HG03439 (cell line): ENCODE results near the gene NQO2.
"Not testable (repeated sequence)": the region's sequence is repeated elsewhere in the genome, so short reads cannot be mapped to it uniquely, and the experiment has no call there.

Experiments used
- ATAC-seq: cut with Tn5 transposase; IDR thresholded peaks from one replicate; pipeline ENCODE4 v1.9.1; 2021; ENCODE audit warnings: mild to moderate bottlenecking, moderate library complexity; ENCODE audit not compliant: unreplicated experiment

NQO2 gene

DNA sequence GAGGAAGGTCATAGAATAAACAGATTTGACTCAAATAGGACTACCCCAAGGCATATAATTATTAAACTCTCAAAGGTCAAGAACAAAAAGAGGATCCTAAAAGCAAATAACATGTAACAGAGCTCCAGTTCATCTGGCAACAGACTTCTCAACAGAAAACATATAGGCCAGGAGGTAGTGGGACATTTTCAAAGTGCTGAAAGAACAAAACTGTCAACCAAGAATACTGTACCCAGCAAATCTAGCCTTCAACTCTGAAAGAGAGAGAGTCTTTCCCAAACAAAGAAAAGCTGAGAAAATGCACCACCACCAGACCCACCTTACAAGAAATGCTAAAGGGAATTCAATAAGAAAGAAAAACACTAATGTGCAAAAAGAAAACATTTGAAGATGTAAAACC lies 11.9 kb downstream of the NQO2 start:
- ATAC-seq, result no peak

DNA sequence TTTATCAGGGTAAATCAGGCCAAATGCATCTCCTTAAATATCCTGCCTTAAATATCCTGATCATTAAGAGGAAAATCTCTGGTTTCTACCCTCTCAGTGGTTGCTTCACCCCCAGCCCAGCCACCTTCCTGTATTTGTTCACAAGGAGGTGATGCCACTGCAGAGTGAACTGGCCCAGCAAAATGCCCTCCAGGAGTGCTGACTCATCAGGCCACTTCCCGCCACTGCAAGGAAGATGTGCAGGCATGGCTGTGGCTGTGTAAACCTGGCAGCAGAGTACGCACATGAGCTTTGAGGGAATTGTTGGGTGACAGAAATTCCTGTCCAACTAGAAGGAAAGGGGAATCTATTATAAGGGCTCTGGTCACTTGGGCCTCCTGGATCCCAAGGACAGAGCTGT lies 13.8 kb downstream of the NQO2 start:
- no peak for ATAC-seq

- ATAC-seq, result no peak
These were observed 14.4 kb downstream of the NQO2 start for GRCh38 chr6:3013901-3014674.

GRCh38 chr6:3014675-3015066 lies 15.0 kb downstream of the NQO2 start:
- no peak for ATAC-seq

GRCh38 chr6:3015144-3015543 lies 15.4 kb downstream of the NQO2 start:
- ATAC-seq, result no peak

DNA sequence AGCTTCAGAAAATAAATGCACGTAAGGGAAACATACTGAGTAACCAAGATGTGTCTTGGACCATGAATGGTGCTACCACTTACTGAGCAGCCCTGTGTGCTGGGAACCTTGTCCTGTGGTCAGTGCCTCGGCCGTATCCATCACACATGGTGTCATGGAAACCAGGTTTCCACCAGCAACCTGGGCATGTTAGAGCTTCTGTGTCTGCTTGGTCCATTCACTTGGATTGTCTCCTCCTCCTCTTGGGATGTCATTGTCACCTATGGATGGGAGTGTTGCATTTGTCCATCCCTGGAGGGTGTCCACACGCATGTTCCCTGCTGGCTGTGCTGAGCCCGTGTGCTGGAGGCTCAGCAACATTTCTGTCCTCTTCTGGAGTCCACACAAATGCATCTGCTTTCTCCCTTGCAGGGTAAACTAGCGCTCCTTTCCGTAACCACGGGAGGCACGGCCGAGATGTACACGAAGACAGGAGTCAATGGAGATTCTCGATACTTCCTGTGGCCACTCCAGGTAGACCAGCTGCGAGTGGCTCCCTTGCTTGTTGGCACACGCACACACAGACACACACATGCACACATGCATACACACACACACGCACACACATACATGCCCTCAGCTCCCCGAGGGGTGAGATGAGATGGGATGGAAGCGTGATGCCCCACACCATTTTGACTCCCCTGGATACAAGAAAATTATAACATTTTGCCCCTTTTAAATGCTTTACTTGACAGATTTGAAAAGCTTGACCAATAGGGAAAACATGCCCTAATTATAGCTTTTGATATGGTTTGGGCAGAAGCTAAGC lies 17.0 kb downstream of the NQO2 start:
- no peak for ATAC-seq

GRCh38 chr6:3017304-3017703 lies 17.6 kb downstream of the NQO2 start:
- ATAC-seq, result no peak

DNA sequence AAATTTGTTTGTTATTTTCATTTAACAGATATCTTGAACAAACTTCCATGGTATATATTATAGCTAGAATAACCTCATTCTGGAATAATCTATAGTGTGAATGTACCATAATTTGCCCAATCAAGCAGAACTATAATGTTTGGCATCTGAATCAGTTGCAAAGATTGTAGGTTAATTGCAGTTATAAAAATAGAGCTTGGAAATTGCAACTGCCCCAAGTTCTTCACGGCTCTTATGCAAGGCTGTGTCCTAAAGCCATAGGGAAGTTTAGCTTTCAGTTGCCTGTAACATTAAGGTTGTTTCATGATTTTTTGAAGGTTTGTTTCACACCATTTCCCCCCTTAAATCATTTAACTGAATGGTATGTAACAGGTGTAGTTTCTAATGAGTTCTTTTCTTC lies 19.4 kb downstream of the NQO2 start:
- no peak for ATAC-seq

DNA sequence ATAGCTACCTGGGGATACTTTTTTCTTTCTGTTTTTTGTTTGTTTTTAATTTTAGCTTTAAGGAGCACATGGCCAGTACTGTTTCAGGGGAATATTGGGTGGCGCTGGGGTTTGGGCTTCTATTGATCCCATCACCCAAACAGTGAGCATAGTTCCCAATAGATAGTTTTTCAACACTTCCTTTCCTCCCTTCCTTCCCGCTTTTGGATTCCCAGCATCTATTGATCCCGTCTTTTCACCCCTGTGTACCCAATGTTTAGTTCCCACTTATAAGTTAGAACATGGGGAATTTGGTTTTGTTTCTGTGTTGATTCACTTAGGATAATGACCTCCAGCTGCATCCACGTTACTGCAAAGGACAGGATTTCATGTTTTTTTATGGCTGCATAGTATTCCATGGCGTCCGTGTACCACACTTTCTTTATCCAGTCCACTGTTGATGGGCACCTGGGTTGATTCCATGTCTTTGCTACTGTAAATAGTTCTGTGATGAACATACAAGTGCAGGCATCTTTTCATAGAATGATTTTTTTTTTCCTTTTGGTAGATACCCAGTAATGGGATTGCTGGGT lies 20.1 kb downstream of the NQO2 start:
- ATAC-seq, result no peak

- not testable (repeated sequence) for ATAC-seq
These were observed 21.4 kb downstream of the NQO2 start for GRCh38 chr6:3020976-3021598.

GRCh38 chr6:3022765-3023662 lies 23.3 kb downstream of the NQO2 start:
- ATAC-seq, result no peak

DNA sequence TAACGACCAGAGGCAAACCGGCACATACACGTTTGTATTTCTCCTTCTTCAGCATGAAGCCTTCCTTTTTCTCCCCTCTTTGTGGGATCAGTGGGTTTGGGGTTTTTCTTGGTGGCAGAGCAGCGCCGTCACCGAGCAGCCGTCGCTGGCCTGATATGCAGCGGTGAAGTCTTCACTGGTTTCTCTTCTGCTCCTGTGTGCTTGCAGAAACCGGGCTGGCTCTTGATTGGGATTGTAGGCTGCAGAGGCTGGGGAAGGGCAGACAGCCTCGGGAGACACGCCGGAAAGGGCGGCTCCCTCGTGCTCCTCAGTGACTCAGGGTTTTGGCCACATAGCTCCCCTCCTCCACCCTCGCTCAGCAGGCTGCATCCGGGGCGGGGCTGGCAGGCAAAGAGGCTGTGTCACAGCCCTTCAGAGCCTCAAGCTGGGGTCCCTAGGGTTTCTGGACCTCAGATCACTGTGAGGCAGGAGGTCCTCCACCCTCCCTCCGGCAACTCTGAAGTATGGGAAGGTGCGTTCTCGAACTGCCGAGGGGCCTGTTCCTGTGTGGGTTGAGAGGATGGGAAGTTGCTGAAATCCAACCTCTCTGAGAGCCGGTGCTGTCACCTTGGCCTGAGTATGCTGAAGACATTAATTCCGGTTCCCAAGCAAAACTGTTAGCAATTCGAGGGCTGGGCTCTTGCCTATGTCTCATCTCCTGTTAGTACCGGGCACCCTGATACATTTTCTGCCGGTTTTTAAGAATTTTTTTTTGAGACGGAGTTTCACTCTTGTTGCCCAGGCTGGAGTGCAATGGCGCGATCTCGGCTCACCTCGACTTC lies 24.2 kb downstream of the NQO2 start:
- ATAC-seq, result peak; percentile 66

DNA sequence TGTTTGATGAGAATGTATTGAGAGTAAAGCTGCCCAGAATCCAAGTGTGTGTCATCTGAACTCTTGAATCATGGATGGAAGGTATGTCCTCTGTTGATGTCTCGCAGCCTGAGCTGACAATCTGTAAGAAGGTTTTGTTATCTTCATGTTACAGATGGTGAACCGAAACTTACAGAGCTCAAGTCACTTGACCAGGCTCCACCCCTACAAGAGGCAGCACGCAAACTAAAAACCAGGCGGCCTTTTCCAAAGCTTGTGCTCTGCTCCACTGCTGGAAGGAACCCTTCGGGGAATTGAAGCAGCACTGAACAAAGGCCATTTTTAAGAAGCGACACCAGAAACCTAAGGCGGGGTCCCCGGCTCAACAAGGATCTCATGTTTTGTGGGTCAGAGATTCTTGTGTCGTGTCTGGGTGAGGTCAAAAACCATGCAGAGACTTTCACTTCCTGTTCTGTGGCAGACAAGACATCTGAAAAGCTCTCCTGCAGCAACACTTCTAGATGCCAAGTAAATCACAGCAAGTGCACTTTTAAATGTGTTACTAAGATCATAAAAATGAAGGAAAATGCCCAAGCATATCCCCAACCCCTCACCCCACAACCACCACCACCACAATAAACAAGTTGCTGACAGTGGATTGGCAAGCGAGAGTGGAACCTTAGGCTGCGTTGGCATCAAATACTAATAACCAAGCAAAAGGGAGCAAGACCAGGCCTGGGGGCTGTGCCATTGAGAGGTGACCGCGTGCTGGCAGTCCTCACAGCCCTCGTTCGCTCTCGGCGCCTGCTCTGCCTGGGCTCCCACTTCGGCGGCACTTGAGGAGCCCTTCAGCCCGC lies 27.3 kb downstream of the NQO2 start:
- peak; percentile 70 for ATAC-seq

- ATAC-seq, result not testable (repeated sequence)
These were observed 28.5 kb downstream of the NQO2 start for GRCh38 chr6:3028156-3028555.

GRCh38 chr6:3031857-3032640 lies 32.4 kb downstream of the NQO2 start:
- ATAC-seq, result no peak

DNA sequence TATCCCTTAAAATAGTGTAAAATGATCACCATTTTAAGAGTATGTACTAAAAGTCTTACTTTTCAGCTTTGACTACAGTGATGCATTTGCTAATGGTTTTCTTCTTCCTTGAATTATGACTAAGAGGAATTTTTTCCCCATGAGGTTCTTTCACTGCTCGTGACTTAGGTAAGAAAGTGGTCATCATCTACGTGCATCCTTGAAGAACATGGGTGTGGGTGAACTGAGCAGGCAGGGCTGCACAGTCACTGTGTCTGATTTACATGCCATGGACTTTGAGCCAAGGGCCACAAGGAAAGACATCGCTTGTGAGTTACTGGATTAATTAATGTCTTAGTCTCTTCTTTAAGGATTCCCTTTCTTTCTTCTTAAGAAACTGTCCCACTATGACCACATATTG lies 33.3 kb downstream of the NQO2 start:
- ATAC-seq, result no peak

DNA sequence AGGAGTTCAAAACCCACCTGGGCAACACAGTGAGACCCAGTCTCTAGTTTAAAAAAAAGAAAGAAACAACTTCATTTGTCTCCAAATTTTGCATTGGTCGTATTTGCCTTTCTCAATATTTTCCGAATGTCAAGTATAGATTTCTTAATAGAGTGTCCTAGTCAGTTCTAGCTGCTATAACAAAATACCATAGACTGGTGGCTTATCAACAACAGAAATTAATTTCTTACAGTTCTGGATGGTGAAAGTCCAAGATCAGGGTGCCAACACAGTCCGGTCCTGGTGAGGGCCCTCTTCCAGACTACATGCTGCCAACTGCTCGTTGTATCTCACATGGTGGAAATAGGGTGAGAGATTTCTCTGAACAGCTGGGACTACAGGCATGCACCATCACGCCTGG lies 34.0 kb downstream of the NQO2 start:
- ATAC-seq, result no peak

DNA sequence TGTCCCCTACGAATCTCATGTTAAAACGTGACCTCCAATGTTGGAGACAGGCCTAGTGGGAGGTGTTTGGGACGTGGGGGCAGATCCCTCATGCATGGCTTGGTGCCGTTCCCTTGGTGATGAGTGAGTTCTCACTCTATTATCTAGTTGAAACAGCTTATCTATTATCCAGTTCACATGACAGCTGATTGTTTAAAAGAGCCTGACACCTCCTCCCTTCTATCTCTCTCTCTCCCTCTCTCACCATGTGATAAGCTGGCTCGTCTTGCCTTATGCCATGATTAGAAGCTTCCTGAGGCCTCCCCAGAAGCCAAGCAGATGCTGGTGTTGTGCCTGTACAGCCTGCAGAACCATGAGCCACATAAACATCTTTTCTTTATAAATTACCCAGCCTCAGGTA lies 35.7 kb downstream of the NQO2 start:
- no peak for ATAC-seq
